ENCODE data around the gene NFIL3. TPM values are rescaled to one million over a fixed set of nuclear protein-coding genes. Genes with fewer than 3 reads are reported as not detected.

The NFIL3 gene
- polyA plus RNA-seq, 4 donors: 10.1 to 72.9 (median 16.4) TPM

- H3K4me3 ChIP-seq (ENCODE audit: low read depth in 1 of 3, low read length in 3 of 3): peak overlapping the region in 1 of 3 donors; percentile 68
- H3K27ac ChIP-seq (ENCODE audit: low read depth in 1 of 3, low read length in 2 of 3): peak overlapping the region in 1 of 3 donors; percentile 3
- H3K9me3 ChIP-seq (ENCODE audit: control insufficient read depth in 2 of 2, insufficient read depth in 1 of 2, low read depth in 1 of 2, low read length in 1 of 2): peaks cover 0 to 6% of the 10 kb centered on the region in 2 donors
- peaks cover 0 to under 1% (median 0%) of the 10 kb centered on the region in 3 donors for H3K36me3 ChIP-seq (ENCODE audit: control insufficient read depth in 3 of 3, insufficient read depth in 2 of 3, low read depth in 1 of 3, low read length in 3 of 3)
- DNase-seq: no peak
- FAIRE-seq: no peak
- peaks cover 0 to 10% (median 7%) of the 10 kb centered on the region in 3 donors for H3K4me1 ChIP-seq (ENCODE audit: control insufficient read depth in 3 of 3, insufficient read depth in 2 of 3, low read depth in 1 of 3, low read length in 2 of 3)
- 46 to 51% (median 47%) methylated on average over 15 of the region's 15 CpGs for WGBS, 3 donors
- no peaks in the 10 kb centered on the region for H3K27me3 ChIP-seq (ENCODE audit: control insufficient read depth in 3 of 3, insufficient read depth in 3 of 3, low read length in 3 of 3)
Observed at GRCh38 chr9:91362051-91362611, 61.5 kb downstream of the NFIL3 start.

GRCh38 chr9:91361291-91362050 lies 62.2 kb downstream of the NFIL3 start, which contains the start of gene AUH:
Gene AUH, minus strand, starts transcription at chr9:91361918. Its CDS starts 29 bp downstream, at chr9:91361889.
- H3K27ac ChIP-seq (ENCODE audit: low read depth in 1 of 3, low read length in 2 of 3): peak within 1 kb of the TSS; percentile 83 to 91 (median 91)
- peaks cover 0 to 4% (median 0%) of the 10 kb centered on the region in 3 donors for H3K36me3 ChIP-seq (ENCODE audit: control insufficient read depth in 3 of 3, insufficient read depth in 2 of 3, low read depth in 1 of 3, low read length in 3 of 3)
- DNase-seq (peak; percentile 84 to 95), FAIRE-seq (no peak)
- WGBS, 3 donors: 0% methylated on average over 57 to 82 of the region's 82 CpGs
- H3K9me3 ChIP-seq (ENCODE audit: control insufficient read depth in 2 of 2, insufficient read depth in 1 of 2, low read depth in 1 of 2, low read length in 1 of 2): peaks cover 0 to 6% of the 10 kb centered on the region in 2 donors
- H3K27me3 ChIP-seq (ENCODE audit: control insufficient read depth in 3 of 3, insufficient read depth in 3 of 3, low read length in 3 of 3): no peaks in the 10 kb centered on the region
- H3K4me1 ChIP-seq (ENCODE audit: control insufficient read depth in 3 of 3, insufficient read depth in 2 of 3, low read depth in 1 of 3, low read length in 2 of 3): peaks cover 0 to 10% (median 7%) of the 10 kb centered on the region in 3 donors
- peak within 1 kb of the TSS; percentile 68 to 96 (median 85) for H3K4me3 ChIP-seq (ENCODE audit: low read depth in 1 of 3, low read length in 3 of 3)

GRCh38 chr9:91360551-91361290 lies 62.9 kb downstream of the NFIL3 start:
- 10 to 17% (median 14%) methylated on average over 10 of the region's 10 CpGs for WGBS, 3 donors
- Histone ChIP-seq H3K4me3 (ENCODE audit: low read depth in 1 of 3, low read length in 3 of 3) (peak overlapping the region; percentile 68 to 96 (median 85)), H3K27ac (ENCODE audit: low read depth in 1 of 3, low read length in 2 of 3) (peak overlapping the region; percentile 83 to 91 (median 91)), H3K4me1 (ENCODE audit: control insufficient read depth in 3 of 3, insufficient read depth in 2 of 3, low read depth in 1 of 3, low read length in 2 of 3) (peaks cover 0 to 10% (median 7%) of the 10 kb centered on the region in 3 donors), H3K27me3 (ENCODE audit: control insufficient read depth in 3 of 3, insufficient read depth in 3 of 3, low read length in 3 of 3) (no peaks in the 10 kb centered on the region), H3K36me3 (ENCODE audit: control insufficient read depth in 3 of 3, insufficient read depth in 2 of 3, low read depth in 1 of 3, low read length in 3 of 3) (peaks cover 0 to 4% (median 0%) of the 10 kb centered on the region in 3 donors), H3K9me3 (ENCODE audit: control insufficient read depth in 2 of 2, insufficient read depth in 1 of 2, low read depth in 1 of 2, low read length in 1 of 2) (peaks cover 0 to 6% of the 10 kb centered on the region in 2 donors)
- DNase-seq (peak; percentile 34 to 74), FAIRE-seq (no peak)

GRCh38 chr9:91359734-91360470 lies 63.7 kb downstream of the NFIL3 start:
- peaks cover 0 to 4% (median 4%) of the 10 kb centered on the region in 3 donors for H3K36me3 ChIP-seq (ENCODE audit: control insufficient read depth in 3 of 3, insufficient read depth in 2 of 3, low read depth in 1 of 3, low read length in 3 of 3)
- DNase-seq (peak; percentile 6 to 8), FAIRE-seq (no peak)
- peaks cover 0 to 10% (median 7%) of the 10 kb centered on the region in 3 donors for H3K4me1 ChIP-seq (ENCODE audit: control insufficient read depth in 3 of 3, insufficient read depth in 2 of 3, low read depth in 1 of 3, low read length in 2 of 3)
- peaks cover 0 to 5% of the 10 kb centered on the region in 2 donors for H3K9me3 ChIP-seq (ENCODE audit: control insufficient read depth in 2 of 2, insufficient read depth in 1 of 2, low read depth in 1 of 2, low read length in 1 of 2)
- H3K27ac ChIP-seq (ENCODE audit: low read depth in 1 of 3, low read length in 2 of 3): peak overlapping the region in 1 of 3 donors; percentile 91
- peak overlapping the region in 2 of 3 donors; percentile 68 to 96 for H3K4me3 ChIP-seq (ENCODE audit: low read depth in 1 of 3, low read length in 3 of 3)
- H3K27me3 ChIP-seq (ENCODE audit: control insufficient read depth in 3 of 3, insufficient read depth in 3 of 3, low read length in 3 of 3): no peaks in the 10 kb centered on the region
- 40 to 62% (median 53%) methylated on average over 7 of the region's 7 CpGs for WGBS, 3 donors

- H3K27me3 ChIP-seq (ENCODE audit: control insufficient read depth in 3 of 3, insufficient read depth in 3 of 3, low read length in 3 of 3): no peaks in the 10 kb centered on the region
- DNase-seq: no peak
- peaks cover 0 to 10% (median 7%) of the 10 kb centered on the region in 3 donors for H3K4me1 ChIP-seq (ENCODE audit: control insufficient read depth in 3 of 3, insufficient read depth in 2 of 3, low read depth in 1 of 3, low read length in 2 of 3)
- H3K36me3 ChIP-seq (ENCODE audit: control insufficient read depth in 3 of 3, insufficient read depth in 2 of 3, low read depth in 1 of 3, low read length in 3 of 3): peaks cover 0 to 4% (median 4%) of the 10 kb centered on the region in 3 donors
- H3K4me3 ChIP-seq (ENCODE audit: low read depth in 1 of 3, low read length in 3 of 3): no peak overlapping the region
- H3K9me3 ChIP-seq (ENCODE audit: control insufficient read depth in 2 of 2, insufficient read depth in 1 of 2, low read depth in 1 of 2, low read length in 1 of 2): no peaks in the 10 kb centered on the region
- H3K27ac ChIP-seq (ENCODE audit: low read depth in 1 of 3, low read length in 2 of 3): no peak overlapping the region
- no peak for FAIRE-seq
- 45 to 57% (median 46%) methylated on average over 2 of the region's 2 CpGs for WGBS, 3 donors
Observed at GRCh38 chr9:91359083-91359482, 64.5 kb downstream of the NFIL3 start.

Other genes with a start within 250 kb of the NFIL3 start
- gene AUH, start 61.9 kb downstream of the NFIL3 start, polyA plus RNA-seq: 10 to 100 TPM; 16.9 to 51.4 (median 27.2) TPM

Measured in small intestine (tissue), 7 donors.